Mesothelial cell of epicardium (in vitro differentiated cells): ENCODE data around the gene PHF23. TPM values are rescaled to one million over a fixed set of nuclear protein-coding genes. Genes with fewer than 3 reads are reported as not detected.
A peak's percentile ranks its signal among the peaks of the same experiment; 100 is the strongest.

Source experiments
- DNase-seq, 2 experiments: peaks; one replicate each; pipeline ENCODE4 v3.0.0; 2021; ENCODE audit warnings: low spot score in 2 of 2; ENCODE audit not compliant: unreplicated experiment in 2 of 2
- H3K27ac Mint-ChIP-seq: 2 replicates; pipeline ENCODE4 v1.8.0; 2021; ENCODE audit warnings: mixed read lengths
- H3K27me3 Mint-ChIP-seq: 2 replicates; pipeline ENCODE4 v1.8.0; 2021; ENCODE audit warnings: low read depth, mixed read lengths
- H3K36me3 Mint-ChIP-seq: 2 replicates; pipeline ENCODE4 v1.8.0; 2021; ENCODE audit warnings: mixed read lengths
- H3K4me1 Mint-ChIP-seq: 2 replicates; pipeline ENCODE4 v1.8.0; 2021; ENCODE audit warnings: mixed read lengths
- H3K4me3 Mint-ChIP-seq: 2 replicates; pipeline ENCODE4 v1.8.0; 2021; ENCODE audit warnings: mild to moderate bottlenecking, moderate library complexity, mixed read lengths
- H3K9me3 Mint-ChIP-seq: 2 replicates; pipeline ENCODE4 v1.8.0; 2021; ENCODE audit warnings: mixed read lengths
- CTCF ChIP-seq: fragments of 200-600 bp; sonication (generic); IDR thresholded peaks from one replicate; pipeline ENCODE4 v1.5.0; 2021; ENCODE audit warnings: antibody characterized with exemption; ENCODE audit not compliant: unreplicated experiment
- total RNA-seq: library from RNA; stranded (reverse); gene quantifications from 3 replicates; pipeline ENCODE4 v1.2.1, GENCODE V29; 2021

Gene PHF23
- total RNA-seq, 1 donor from 2014 or later: 57.1 TPM

- Mint-ChIP-seq H3K9me3 (no peaks in the 10 kb centered on the region), H3K27me3 (no peaks in the 10 kb centered on the region), H3K4me1 (peaks cover 26% of the 10 kb centered on the region), H3K4me3 (no peak overlapping the region), H3K36me3 (peaks cover 9% of the 10 kb centered on the region), H3K27ac (no peak overlapping the region)
- TF ChIP-seq CTCF: no peak
- DNase-seq: no peak
These were observed 16.3 kb downstream of the PHF23 start for GRCh38 chr17:7222972-7223292.

- H3K4me1 Mint-ChIP-seq: peaks cover 30% of the 10 kb centered on the region
- no peak for DNase-seq
- H3K36me3 Mint-ChIP-seq: peaks cover 7% of the 10 kb centered on the region
- peak overlapping the region; percentile 34 for H3K27ac Mint-ChIP-seq
- H3K27me3 Mint-ChIP-seq: no peaks in the 10 kb centered on the region
- peak overlapping the region; percentile 15 for H3K4me3 Mint-ChIP-seq
- no peak for TF ChIP-seq CTCF
- H3K9me3 Mint-ChIP-seq: no peaks in the 10 kb centered on the region
These were observed 16.9 kb downstream of the PHF23 start for GRCh38 chr17:7222093-7222971.

GRCh38 chr17:7221278-7222092 lies 17.8 kb downstream of the PHF23 start:
- Mint-ChIP-seq H3K4me1 (peaks cover 35% of the 10 kb centered on the region), H3K4me3 (peak overlapping the region; percentile 37), H3K27ac (peak overlapping the region; percentile 34), H3K27me3 (no peaks in the 10 kb centered on the region), H3K36me3 (peaks cover 7% of the 10 kb centered on the region), H3K9me3 (no peaks in the 10 kb centered on the region)
- no peak for DNase-seq
- TF ChIP-seq CTCF: no peak

- TF ChIP-seq CTCF: no peak
- DNase-seq: no peak
- Mint-ChIP-seq H3K27me3 (no peaks in the 10 kb centered on the region), H3K9me3 (no peaks in the 10 kb centered on the region), H3K4me1 (peaks cover 42% of the 10 kb centered on the region), H3K27ac (peak overlapping the region; percentile 95), H3K36me3 (peaks cover 7% of the 10 kb centered on the region), H3K4me3 (peak overlapping the region; percentile 92)
These were observed 18.5 kb downstream of the PHF23 start for GRCh38 chr17:7220593-7221277.

GRCh38 chr17:7219812-7220592 lies 19.3 kb downstream of the PHF23 start, which contains the start of the genes ACADVL and DLG4:
Gene ACADVL, plus strand, starts transcription at chr17:7219938. Its CDS starts 47 bp downstream, at chr17:7219985.
Gene DLG4, minus strand, starts transcription at chr17:7219836.
- Mint-ChIP-seq H3K4me3 (peak within 1 kb of the TSS; percentile 92), H3K36me3 (peaks cover 7% of the 10 kb centered on the region), H3K9me3 (no peaks in the 10 kb centered on the region), H3K27me3 (no peaks in the 10 kb centered on the region), H3K4me1 (peaks cover 48% of the 10 kb centered on the region), H3K27ac (peak within 1 kb of the TSS; percentile 96)
- peak; percentile 63 to 77 for DNase-seq
- TF ChIP-seq CTCF: no peak
